ENCODE measurements around the gene TTI1. TPM values are rescaled to one million over a fixed set of nuclear protein-coding genes. Genes with fewer than 3 reads are reported as not detected.
"Not testable (repeated sequence)": the region's sequence is repeated elsewhere in the genome, so short reads cannot be mapped to it uniquely, and the experiment has no call there.

The TTI1 gene
- total RNA-seq, 1 donor from 2014 or later = 18.0 TPM

DNA sequence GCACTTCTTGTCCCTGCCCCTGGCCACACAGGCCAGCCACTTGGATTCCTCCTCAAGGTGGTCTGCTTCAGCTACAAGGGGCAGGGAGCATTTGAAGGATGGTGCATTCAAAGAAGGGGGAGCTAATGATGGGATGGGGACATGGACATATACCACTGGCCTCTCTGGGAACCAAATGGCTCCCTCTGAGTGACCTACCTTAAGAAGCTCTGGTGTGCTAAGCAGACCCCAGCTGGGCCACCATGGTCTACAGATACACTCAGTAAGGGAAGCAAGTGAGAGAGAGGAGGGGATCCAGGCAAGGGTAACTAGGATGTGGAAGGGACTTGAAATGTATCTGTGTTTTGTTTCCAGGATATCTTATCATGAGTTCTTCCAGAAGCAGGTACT, 62.4 kb downstream of the TTI1 start:
- TF ChIP-seq, protein P1, sequence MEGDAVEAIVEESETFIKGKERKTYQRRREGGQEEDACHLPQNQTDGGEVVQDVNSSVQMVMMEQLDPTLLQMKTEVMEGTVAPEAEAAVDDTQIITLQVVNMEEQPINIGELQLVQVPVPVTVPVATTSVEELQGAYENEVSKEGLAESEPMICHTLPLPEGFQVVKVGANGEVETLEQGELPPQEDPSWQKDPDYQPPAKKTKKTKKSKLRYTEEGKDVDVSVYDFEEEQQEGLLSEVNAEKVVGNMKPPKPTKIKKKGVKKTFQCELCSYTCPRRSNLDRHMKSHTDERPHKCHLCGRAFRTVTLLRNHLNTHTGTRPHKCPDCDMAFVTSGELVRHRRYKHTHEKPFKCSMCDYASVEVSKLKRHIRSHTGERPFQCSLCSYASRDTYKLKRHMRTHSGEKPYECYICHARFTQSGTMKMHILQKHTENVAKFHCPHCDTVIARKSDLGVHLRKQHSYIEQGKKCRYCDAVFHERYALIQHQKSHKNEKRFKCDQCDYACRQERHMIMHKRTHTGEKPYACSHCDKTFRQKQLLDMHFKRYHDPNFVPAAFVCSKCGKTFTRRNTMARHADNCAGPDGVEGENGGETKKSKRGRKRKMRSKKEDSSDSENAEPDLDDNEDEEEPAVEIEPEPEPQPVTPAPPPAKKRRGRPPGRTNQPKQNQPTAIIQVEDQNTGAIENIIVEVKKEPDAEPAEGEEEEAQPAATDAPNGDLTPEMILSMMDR (IDR thresholded peaks at IDR 0.05) = no peak
- no peaks in the 10 kb centered on the region for H3K27me3 ChIP-seq
- peaks cover 0 to 15% of the 10 kb centered on the region in 2 donors for H3K9me3 ChIP-seq
- no peaks in the 10 kb centered on the region for H3K4me1 ChIP-seq
- intact Hi-C loops (cut with DNase I) = no loop called here
- no peak overlapping the region for H3K4me3 ChIP-seq
- no peak overlapping the region for H3K27ac ChIP-seq
- no peak for DNase-seq (ENCODE audit: low spot score in 2 of 2)
- H3K36me3 ChIP-seq = no peaks in the 10 kb centered on the region

GRCh38 chr20:37969949-37970855, 63.1 kb downstream of the TTI1 start:
- Histone ChIP-seq H3K36me3 (no peaks in the 10 kb centered on the region), H3K27me3 (no peaks in the 10 kb centered on the region), H3K4me3 (no peak overlapping the region), H3K9me3 (peaks cover 0 to 17% of the 10 kb centered on the region in 2 donors), H3K27ac (no peak overlapping the region), H3K4me1 (no peaks in the 10 kb centered on the region)
- intact Hi-C loops (cut with DNase I) = no loop called here
- TF ChIP-seq, protein P1 (IDR thresholded peaks at IDR 0.05) = no peak
- DNase-seq (ENCODE audit: low spot score in 2 of 2) = no peak

- Histone ChIP-seq H3K27me3 (no peaks in the 10 kb centered on the region), H3K27ac (no peak overlapping the region), H3K4me1 (no peaks in the 10 kb centered on the region), H3K4me3 (no peak overlapping the region), H3K9me3 (peaks cover 0 to 19% of the 10 kb centered on the region in 2 donors), H3K36me3 (no peaks in the 10 kb centered on the region)
- intact Hi-C loops (cut with DNase I) = no loop called here
- TF ChIP-seq, protein P1 (IDR thresholded peaks at IDR 0.05) = no peak
- no peak for DNase-seq (ENCODE audit: low spot score in 2 of 2)
Measured at GRCh38 chr20:37968841-37969401, 64.3 kb downstream of the TTI1 start.

GRCh38 chr20:37963483-37963882, 69.8 kb downstream of the TTI1 start:
- intact Hi-C loops (cut with DNase I); H3K27ac ChIP-seq; H3K4me3 ChIP-seq; H3K4me1 ChIP-seq; DNase-seq (ENCODE audit: low spot score in 2 of 2); H3K27me3 ChIP-seq; H3K36me3 ChIP-seq: not testable (repeated sequence)
- H3K9me3 ChIP-seq = peaks cover 0 to 21% of the 10 kb centered on the region in 2 donors

- no peaks in the 10 kb centered on the region for H3K36me3 ChIP-seq
- H3K27ac ChIP-seq = no peak overlapping the region
- no peaks in the 10 kb centered on the region for H3K27me3 ChIP-seq
- intact Hi-C loops (cut with DNase I) = no loop called here
- TF ChIP-seq, protein P1 (IDR thresholded peaks at IDR 0.05) = no peak
- no peak overlapping the region for H3K4me3 ChIP-seq
- no peaks in the 10 kb centered on the region for H3K4me1 ChIP-seq
- DNase-seq (ENCODE audit: low spot score in 2 of 2) = no peak
- H3K9me3 ChIP-seq = peaks cover 0 to 7% of the 10 kb centered on the region in 2 donors
Measured at GRCh38 chr20:37961066-37961465, 72.2 kb downstream of the TTI1 start.

DNA sequence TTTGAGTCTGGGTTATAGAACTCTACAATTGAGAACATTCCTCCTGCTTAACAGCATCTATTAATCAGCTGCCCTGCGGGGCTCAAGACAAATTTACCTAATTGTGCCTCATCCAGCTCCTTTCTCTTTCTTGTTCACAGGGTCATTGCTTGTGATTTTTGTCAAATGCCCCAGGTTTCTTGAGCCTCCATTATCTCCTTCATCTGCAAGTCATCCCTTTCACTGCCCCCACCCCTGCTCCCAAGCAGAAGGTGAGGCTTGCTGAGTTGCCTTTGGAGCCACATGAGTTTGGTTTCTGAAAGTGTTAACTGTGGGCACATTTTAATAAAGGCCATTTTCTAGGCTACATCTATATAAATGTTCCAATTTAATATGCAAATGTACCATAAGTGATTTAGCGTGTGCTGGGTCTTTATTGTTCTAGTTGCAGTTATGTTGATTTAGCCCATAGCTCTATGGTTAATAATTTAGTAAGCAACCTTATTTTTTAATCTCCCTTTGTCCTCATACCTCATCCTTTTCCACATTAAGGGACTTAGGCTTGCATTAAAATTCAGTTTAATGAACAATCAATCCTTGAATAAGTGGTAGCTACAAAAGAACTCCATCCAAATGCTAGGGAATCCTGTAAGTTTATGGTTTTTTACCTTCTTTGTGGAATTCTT, 74.3 kb downstream of the TTI1 start:
- no peaks in the 10 kb centered on the region for H3K4me1 ChIP-seq
- H3K27me3 ChIP-seq = no peaks in the 10 kb centered on the region
- intact Hi-C loops (cut with DNase I) = no loop called here
- peaks cover 0 to 3% of the 10 kb centered on the region in 2 donors for H3K9me3 ChIP-seq
- no peak for DNase-seq (ENCODE audit: low spot score in 2 of 2)
- TF ChIP-seq, protein P1 (IDR thresholded peaks at IDR 0.05) = no peak
- H3K27ac ChIP-seq = no peak overlapping the region
- H3K36me3 ChIP-seq = no peaks in the 10 kb centered on the region
- H3K4me3 ChIP-seq = no peak overlapping the region

Measured in ascending aorta (tissue), 2 donors.